Endothelial cell of umbilical vein (primary cell): ENCODE results near the gene MGAT1.

Experiments
- EZH2 ChIP-seq: IDR thresholded peaks from 2 replicates; pipeline ENCODE4 v1.6.1; 2012; ENCODE audit warnings: borderline replicate concordance, low read depth, mild to moderate bottlenecking, moderate library complexity, low read length, inconsistent platforms; ENCODE audit not compliant: severe bottlenecking
- GATA2 ChIP-seq: IDR thresholded peaks from 2 replicates; pipeline ENCODE4 v1.7.0; 2011; ENCODE audit warnings: low read depth, mild to moderate bottlenecking, moderate library complexity, mixed read lengths, low read length; ENCODE audit not compliant: insufficient read length, insufficient read depth
- POLR2AphosphoS5 ChIP-seq: IDR thresholded peaks from 2 replicates; pipeline ENCODE4 v1.6.1; 2012; ENCODE audit warnings: low read depth, mild to moderate bottlenecking, control low read depth, low read length, moderate library complexity; ENCODE audit not compliant: insufficient read depth
- TF ChIP-seq, protein P1 (sequence below): IDR thresholded peaks from 2 replicates; pipeline ENCODE4 v1.6.1; 2011; ENCODE audit not compliant: insufficient read depth, insufficient read length
- TF ChIP-seq, protein P2 (sequence below), 2 donors: IDR thresholded peaks; 1 replicate in 1 of 2; 2 replicates in 1 of 2; pipeline ENCODE4 v1.5.1; 2011; ENCODE audit warnings: low read length in 2 of 2, mild to moderate bottlenecking in 2 of 2, moderate library complexity in 2 of 2, control low read depth in 1 of 2, inconsistent platforms in 1 of 2, low read depth in 1 of 2; ENCODE audit not compliant: insufficient read depth in 1 of 2; ENCODE audit errors: extremely low read depth in 1 of 2

- TF ChIP-seq, protein P1, sequence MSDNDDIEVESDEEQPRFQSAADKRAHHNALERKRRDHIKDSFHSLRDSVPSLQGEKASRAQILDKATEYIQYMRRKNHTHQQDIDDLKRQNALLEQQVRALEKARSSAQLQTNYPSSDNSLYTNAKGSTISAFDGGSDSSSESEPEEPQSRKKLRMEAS: no peak
- TF ChIP-seq, protein P2, sequence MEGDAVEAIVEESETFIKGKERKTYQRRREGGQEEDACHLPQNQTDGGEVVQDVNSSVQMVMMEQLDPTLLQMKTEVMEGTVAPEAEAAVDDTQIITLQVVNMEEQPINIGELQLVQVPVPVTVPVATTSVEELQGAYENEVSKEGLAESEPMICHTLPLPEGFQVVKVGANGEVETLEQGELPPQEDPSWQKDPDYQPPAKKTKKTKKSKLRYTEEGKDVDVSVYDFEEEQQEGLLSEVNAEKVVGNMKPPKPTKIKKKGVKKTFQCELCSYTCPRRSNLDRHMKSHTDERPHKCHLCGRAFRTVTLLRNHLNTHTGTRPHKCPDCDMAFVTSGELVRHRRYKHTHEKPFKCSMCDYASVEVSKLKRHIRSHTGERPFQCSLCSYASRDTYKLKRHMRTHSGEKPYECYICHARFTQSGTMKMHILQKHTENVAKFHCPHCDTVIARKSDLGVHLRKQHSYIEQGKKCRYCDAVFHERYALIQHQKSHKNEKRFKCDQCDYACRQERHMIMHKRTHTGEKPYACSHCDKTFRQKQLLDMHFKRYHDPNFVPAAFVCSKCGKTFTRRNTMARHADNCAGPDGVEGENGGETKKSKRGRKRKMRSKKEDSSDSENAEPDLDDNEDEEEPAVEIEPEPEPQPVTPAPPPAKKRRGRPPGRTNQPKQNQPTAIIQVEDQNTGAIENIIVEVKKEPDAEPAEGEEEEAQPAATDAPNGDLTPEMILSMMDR (IDR thresholded peaks at IDR 0.05; ENCODE audit: extremely low read depth in 1 of 2, insufficient read depth in 1 of 2, low read depth in 1 of 2, low read length in 2 of 2): no peak
- TF ChIP-seq EZH2: no peak
- TF ChIP-seq POLR2AphosphoS5: no peak
- TF ChIP-seq GATA2: no peak
Observed at GRCh38 chr5:180742727-180743126, 59.9 kb downstream of the MGAT1 start.
